AG04449 (cell line): ENCODE results near the gene SLC4A1.

Experiments
- CTCF ChIA-PET: fragments of 350-600 bp; formaldehyde crosslinking; extraction: SDS; loops from one replicate; lab custom pipeline; 2021; ENCODE audit warnings: antibody characterized with exemption; lab: Yijun Ruan, JAX
- POLR2A ChIA-PET: fragments of 400-600, 350-600 bp; formaldehyde crosslinking; extraction: SDS; loops from one replicate; lab custom pipeline; 2020; ENCODE audit warnings: antibody characterized with exemption, inconsistent platforms; lab: Yijun Ruan, JAX
- DNase-seq: peaks from one replicate; pipeline ENCODE4 v3.0.0-alpha.2; 2010; ENCODE audit warnings: low read depth, low spot score
- H3K4me3 ChIP-seq: 2 replicates; pipeline ENCODE4 v1.5.1; 2011; ENCODE audit warnings: low read depth, mild to moderate bottlenecking, control low read depth, low read length
- CTCF ChIP-seq: IDR thresholded peaks from one replicate; pipeline ENCODE4 v1.5.1; 2011; ENCODE audit warnings: mild to moderate bottlenecking, moderate library complexity, low read length, control low read depth, inconsistent platforms; ENCODE audit not compliant: insufficient read depth; ENCODE audit errors: missing control alignments

The SLC4A1 gene

GRCh38 chr17:44221084-44221861, 46.7 kb downstream of the SLC4A1 start:
- H3K4me3 ChIP-seq = peak overlapping the region; percentile 82
- ChIA-PET CTCF (interaction anchor here (0.6 to 4.7 kb wide), 11 partner anchors 9 to 142 kb away, joined by 3 to 58 read pairs (median 4); partner anchors contain the start of gene FAM171A2), POLR2A (interaction anchor here (0.7 to 3.4 kb wide), 10 partner anchors 11 to 155 kb away, joined by 3 to 18 read pairs (median 4); partner anchors contain the start of genes GRN, LSM12 and TMUB2)
- no peak for TF ChIP-seq CTCF
- DNase-seq = no peak

GRCh38 chr17:44220213-44221083, 47.5 kb downstream of the SLC4A1 start:
- DNase-seq = no peak
- ChIA-PET CTCF (interaction anchor here (0.7 to 4.7 kb wide), 7 partner anchors 10 to 1205 kb away, joined by 3 to 58 read pairs (median 4); partner anchors contain the start of gene GRN), POLR2A (interaction anchor here (0.7 to 3.4 kb wide), 12 partner anchors 10 to 154 kb away, joined by 3 to 18 read pairs (median 4); partner anchors contain the start of genes GRN, LSM12 and TMUB2)

DNA sequence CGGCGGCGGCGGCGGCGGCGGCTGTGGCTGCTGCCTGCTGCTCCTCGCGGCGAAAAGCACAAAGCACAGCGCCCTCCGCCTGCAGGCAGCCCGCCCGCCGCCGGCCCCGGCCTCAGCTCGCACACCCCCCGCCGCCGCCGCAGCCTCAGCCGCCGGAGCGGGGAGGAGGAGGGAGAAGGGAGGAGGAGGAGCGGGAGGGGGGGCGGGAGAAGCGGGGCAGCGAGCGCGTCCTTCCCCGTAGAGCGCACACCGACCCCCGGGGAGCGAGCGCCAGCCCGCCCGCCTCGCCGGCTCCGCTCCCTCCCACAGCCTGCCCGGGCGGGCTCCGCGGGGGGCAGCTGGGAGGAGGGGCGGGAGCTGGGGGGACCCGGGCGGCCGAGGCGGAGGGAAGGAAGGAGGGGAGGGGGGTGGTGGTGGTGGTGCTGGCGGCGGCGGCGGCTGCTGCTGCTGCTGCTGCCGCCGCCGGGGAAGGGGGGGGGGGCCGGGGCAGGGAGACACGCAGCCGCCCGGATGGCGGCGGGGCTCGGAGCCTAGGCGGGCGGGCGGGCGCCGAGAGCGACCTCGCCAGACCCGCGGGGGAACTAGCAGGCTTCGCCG, 48.2 kb downstream of the SLC4A1 start, which contains the start of gene UBTF:
Gene UBTF, minus strand, starts transcription at position 60 of the 597 bp plus-strand sequence. CDS start 1,446 bp downstream, outside the sequence.
- peak within 1 kb of the TSS; percentile 82 for H3K4me3 ChIP-seq
- ChIA-PET POLR2A (interaction anchor here (0.8 to 3.4 kb wide), 8 partner anchors 10 to 126 kb away, joined by 3 to 18 read pairs (median 4); partner anchors contain the start of gene GRN), CTCF (interaction anchor here (0.7 to 4.7 kb wide), 6 partner anchors 10 to 1204 kb away, joined by 3 to 58 read pairs (median 4); partner anchors contain the start of gene GRN)
- no peak for TF ChIP-seq CTCF
- DNase-seq = no peak

More at GRCh38 chr17:44220213-44221083, 47.5 kb downstream of the SLC4A1 start:
- peak overlapping the region; percentile 82 for H3K4me3 ChIP-seq
- no peak for TF ChIP-seq CTCF

DNA sequence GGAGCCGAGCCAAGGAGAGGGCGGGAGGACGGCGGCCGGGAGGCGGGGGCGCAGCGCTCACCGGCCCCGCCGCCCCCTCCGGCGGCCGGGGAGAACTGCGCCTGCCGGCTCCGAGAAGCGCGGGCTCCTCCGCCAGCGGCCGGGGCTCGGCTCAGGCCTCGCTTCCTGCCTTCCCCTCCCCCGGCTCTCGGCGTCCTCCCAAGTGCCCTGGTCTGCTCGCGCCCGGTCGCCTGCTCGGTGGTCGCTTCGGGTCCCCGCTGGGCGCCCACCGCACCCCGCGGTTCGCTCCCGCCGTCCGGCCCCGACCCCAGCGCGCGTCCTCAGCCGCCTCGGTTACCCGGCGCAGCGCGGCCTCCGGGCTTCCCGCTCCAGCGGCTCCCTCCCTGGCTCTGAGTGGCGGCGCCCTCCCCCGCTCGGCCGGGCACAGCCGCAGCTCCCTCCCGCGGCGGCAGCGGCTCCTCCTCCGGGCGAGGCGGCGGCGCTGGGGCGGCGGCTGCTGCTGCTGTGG, 48.8 kb downstream of the SLC4A1 start:
- ChIA-PET POLR2A (interaction anchor here (1.4 to 3.2 kb wide), 5 partner anchors 9 to 108 kb away, joined by 3 to 10 read pairs (median 4); no protein-coding TSS in a partner anchor), CTCF (interaction anchor here (0.7 to 4.7 kb wide), 6 partner anchors 9 to 126 kb away, joined by 3 to 58 read pairs (median 4); partner anchors contain the start of gene GRN)
- peak overlapping the region; percentile 82 for H3K4me3 ChIP-seq
- no peak for DNase-seq
- peak; percentile 36 for TF ChIP-seq CTCF

DNA sequence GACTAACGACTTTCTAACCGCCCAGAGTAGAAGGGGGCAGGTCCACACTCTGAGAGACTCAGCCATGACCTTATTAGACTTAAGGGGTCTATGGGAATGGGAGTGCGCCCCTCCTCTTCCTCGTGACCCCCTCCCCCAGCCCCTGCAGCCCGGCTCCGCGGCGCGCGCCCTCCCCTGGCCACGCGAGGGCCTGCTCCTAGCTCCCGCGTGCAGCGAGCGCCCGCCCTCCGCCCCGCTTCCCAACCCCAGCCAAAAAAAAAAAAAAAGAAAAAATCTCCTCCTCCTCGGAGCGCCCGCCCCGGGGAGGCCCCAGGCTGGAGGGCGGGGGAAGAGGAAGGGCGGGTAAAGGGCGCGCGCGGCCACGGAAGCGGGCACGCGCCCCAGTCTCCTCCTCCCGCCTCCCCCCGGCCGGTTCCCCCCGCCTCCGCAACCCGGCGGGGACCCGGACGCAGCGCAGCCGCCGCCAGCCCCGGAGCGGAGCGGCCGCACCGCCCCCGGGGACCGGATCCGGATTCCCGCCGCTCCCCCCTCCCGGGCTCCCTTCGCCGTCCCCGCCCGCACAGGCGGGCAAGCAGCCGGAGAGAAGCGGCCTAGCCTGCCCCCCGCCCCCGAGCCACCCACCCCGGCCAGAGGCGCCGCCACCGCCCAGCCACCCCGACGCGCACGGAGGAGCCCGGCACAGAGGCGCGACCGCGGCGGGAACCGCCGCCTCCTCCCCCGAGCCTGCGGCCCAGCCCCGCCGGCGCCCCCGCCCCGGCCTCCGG, 49.4 kb downstream of the SLC4A1 start:
- ChIA-PET POLR2A (interaction anchor here (0.6 to 3.2 kb wide), 6 partner anchors 9 to 27 kb away, joined by 3 to 10 read pairs (median 3); no protein-coding TSS in a partner anchor), CTCF (interaction anchor here (0.8 to 4.7 kb wide), 7 partner anchors 9 to 126 kb away, joined by 3 to 58 read pairs (median 5); no protein-coding TSS in a partner anchor)
- DNase-seq = no peak
- TF ChIP-seq CTCF = peak; percentile 70
- peak overlapping the region; percentile 82 for H3K4me3 ChIP-seq
